Prostate gland (tissue), 2 donors: ENCODE results near the gene RFT1.

ENCODE experiments used
- POLR2A ChIP-seq: fragments of 450-650 bp; IDR thresholded peaks from one replicate; pipeline ENCODE4 v1.6.1; 2016; ENCODE audit warnings: antibody characterized with exemption, mild to moderate bottlenecking
- TF ChIP-seq, protein P1 (sequence below), 4 experiments: fragments of 200-600 bp in 2 of 4; fragments of 450-650 bp in 2 of 4; sonication (generic) in 2 of 4; IDR thresholded peaks; 1 replicate in 3 of 4; 2 replicates in 1 of 4; pipeline ENCODE4 v1.5.1; 2016 to 2019; ENCODE audit warnings: antibody characterized with exemption in 4 of 4, mild to moderate bottlenecking in 2 of 4, moderate library complexity in 2 of 4

DNA sequence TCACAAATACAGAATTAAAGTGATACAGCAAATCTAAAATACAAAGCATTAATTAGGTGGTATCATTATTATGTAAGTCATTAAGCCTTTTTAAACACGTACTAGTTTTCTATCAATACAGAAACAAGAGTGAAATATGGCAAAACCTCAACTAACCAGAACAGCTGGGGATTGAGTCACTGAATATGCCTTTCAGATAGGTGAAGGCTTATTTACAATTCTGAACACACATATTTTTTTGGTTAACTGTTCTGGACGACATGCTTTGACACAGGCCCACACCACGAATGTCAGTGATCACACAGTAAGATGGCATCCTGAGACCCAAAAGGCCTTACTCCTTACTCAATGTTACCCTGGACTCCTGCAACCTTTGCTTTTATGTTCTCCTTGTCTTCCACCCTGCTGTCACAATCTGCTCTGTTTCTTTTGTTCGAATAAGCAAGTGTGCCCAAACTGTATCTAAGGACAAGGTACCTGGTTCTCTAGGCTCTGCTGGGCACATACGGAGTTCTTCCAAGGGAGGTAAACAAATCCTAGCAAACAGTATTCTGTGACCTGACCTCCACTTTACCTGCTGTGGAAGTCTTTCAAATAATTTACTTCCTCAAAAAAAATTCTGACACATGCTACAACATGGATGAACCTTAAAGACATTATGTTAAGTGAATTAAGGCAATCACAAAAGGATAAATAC lies 91.4 kb downstream of the RFT1 start:
- TF ChIP-seq, protein P1, sequence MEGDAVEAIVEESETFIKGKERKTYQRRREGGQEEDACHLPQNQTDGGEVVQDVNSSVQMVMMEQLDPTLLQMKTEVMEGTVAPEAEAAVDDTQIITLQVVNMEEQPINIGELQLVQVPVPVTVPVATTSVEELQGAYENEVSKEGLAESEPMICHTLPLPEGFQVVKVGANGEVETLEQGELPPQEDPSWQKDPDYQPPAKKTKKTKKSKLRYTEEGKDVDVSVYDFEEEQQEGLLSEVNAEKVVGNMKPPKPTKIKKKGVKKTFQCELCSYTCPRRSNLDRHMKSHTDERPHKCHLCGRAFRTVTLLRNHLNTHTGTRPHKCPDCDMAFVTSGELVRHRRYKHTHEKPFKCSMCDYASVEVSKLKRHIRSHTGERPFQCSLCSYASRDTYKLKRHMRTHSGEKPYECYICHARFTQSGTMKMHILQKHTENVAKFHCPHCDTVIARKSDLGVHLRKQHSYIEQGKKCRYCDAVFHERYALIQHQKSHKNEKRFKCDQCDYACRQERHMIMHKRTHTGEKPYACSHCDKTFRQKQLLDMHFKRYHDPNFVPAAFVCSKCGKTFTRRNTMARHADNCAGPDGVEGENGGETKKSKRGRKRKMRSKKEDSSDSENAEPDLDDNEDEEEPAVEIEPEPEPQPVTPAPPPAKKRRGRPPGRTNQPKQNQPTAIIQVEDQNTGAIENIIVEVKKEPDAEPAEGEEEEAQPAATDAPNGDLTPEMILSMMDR (IDR thresholded peaks at IDR 0.05) = no peak
- no peak for TF ChIP-seq POLR2A
